22Rv1 (cell line): ENCODE results near the gene ZNF609.

Experiments used
- H3K27ac ChIP-seq: fragments of 450-650 bp; 2 replicates; pipeline ENCODE4 v1.5.1; 2017
- ZFX ChIP-seq: fragments of 450-650 bp; IDR thresholded peaks from 2 replicates; pipeline ENCODE4 v1.6.1; 2017; ENCODE audit warnings: antibody characterized with exemption, borderline replicate concordance
- TF ChIP-seq, protein P1 (sequence below): fragments of 450-650 bp; IDR thresholded peaks from 2 replicates; pipeline ENCODE4 v1.5.1; 2017; ENCODE audit warnings: mild to moderate bottlenecking

ZNF609 gene

DNA sequence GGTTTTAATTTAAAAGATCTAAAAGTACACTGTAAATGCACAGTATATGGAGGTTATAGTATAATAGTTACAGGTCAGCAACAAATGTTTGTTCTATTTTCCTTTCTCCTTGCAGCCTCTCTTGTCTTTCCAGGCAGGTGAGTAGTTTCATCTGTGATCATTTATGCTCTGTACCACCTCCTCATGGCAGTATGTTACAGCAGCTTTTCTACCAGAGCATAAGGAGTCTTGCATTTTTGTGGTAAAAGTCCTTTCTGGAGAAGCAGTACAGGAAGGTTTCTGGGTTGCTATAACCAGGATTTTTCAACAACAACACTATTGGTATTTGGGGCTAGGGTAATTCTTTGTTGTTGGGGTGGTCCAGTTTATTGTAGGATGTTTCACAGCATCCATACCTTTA, 59.5 kb downstream of the ZNF609 start:
- no peak for TF ChIP-seq ZFX
- TF ChIP-seq, protein P1, sequence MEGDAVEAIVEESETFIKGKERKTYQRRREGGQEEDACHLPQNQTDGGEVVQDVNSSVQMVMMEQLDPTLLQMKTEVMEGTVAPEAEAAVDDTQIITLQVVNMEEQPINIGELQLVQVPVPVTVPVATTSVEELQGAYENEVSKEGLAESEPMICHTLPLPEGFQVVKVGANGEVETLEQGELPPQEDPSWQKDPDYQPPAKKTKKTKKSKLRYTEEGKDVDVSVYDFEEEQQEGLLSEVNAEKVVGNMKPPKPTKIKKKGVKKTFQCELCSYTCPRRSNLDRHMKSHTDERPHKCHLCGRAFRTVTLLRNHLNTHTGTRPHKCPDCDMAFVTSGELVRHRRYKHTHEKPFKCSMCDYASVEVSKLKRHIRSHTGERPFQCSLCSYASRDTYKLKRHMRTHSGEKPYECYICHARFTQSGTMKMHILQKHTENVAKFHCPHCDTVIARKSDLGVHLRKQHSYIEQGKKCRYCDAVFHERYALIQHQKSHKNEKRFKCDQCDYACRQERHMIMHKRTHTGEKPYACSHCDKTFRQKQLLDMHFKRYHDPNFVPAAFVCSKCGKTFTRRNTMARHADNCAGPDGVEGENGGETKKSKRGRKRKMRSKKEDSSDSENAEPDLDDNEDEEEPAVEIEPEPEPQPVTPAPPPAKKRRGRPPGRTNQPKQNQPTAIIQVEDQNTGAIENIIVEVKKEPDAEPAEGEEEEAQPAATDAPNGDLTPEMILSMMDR, result no peak
- H3K27ac ChIP-seq, result no peak overlapping the region

DNA sequence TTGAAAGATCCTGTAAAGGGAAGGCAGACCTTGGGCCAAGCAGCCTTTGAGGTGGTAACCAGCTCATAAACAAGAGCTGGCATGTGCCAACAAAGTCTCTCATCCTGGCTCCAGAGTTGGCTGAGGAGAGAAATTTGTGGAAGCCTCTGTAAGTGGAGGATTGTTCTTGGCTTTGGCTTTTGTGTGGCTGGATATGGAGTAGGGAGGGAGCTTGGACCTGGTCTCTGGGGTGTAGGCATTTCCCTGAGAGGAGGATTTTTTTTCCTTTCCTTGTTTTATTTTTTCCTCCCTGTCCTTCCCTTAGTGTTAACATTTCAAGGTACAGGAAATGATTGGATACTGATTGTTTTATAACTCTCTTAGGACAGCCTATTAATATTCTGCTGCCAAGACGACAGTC, 60.8 kb downstream of the ZNF609 start:
- peak overlapping the region; percentile 71 for H3K27ac ChIP-seq
- TF ChIP-seq ZFX, result no peak
- TF ChIP-seq, protein P1, result no peak

DNA sequence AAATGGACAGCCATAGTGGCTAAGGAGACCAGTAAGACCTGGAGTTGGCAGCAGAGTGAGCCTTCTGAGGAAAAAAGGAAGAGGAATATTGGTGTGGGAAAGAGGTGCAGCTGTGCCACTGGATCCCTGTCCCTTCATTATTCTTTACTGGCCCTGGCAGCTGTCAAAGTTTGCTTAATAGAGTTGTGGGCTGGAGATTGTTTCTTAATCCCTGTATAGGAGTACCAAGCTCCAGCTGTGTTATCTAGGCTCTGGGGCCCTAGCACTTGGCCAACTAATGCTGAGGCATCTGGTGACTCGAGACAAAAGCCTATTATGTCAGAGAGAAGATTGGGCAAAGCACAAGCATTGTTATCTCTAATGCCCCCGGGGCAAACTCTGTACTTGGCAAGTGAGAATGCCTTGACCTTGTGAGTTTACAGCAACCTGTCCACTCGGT, 61.4 kb downstream of the ZNF609 start:
- peak overlapping the region; percentile 71 for H3K27ac ChIP-seq
- TF ChIP-seq, protein P1, result no peak
- no peak for TF ChIP-seq ZFX

DNA sequence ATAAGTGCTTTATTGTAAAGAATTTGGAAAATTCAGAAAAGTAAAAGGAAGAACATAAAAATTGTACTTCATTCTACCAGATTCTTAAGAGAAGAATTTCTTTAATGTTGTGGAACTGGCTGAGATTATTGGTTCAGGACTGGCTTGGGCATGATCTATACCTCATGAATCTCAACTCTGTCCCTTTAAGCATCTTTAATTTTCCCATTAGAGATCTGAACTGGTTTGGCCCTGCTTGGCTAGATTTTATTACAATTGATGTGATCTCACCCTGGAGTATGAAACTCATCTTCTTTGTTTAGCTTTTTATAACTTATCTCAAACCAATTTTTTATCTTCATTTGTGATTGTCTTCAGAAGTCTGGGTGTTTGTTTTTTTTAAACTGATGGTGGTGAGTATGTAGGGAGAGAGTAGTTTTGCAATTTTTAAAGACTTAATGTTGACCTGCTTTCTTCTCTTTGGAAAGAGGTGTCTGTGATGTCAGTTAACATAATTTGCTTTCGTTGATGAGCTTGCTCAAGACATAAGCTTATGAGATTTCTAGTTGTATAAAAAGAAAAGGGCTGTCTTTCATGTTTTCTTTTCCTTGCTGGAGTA, 61.9 kb downstream of the ZNF609 start:
- TF ChIP-seq, protein P1, result no peak
- TF ChIP-seq ZFX, result no peak
- H3K27ac ChIP-seq, result peak overlapping the region; percentile 71

DNA sequence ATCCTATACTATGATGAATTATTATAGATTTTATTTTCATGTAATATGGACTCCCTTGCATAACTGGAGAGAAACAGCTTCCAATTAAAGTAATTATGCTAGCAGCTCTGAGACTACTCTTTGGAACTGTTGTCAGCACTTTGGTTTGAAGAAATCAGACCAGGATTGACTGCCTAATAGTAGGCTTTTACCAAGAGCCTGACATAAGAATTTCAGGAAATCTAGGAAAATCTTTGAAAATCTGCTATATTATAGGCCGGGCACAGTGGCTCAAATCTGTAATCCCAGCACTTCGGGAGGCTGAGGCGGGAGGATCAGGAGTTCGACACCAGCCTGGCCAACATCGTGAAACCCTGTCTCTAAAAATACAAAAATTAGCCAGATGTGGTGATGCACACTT, 62.9 kb downstream of the ZNF609 start:
- H3K27ac ChIP-seq, result no peak overlapping the region; the same call in 1 of the 2 replicates

DNA sequence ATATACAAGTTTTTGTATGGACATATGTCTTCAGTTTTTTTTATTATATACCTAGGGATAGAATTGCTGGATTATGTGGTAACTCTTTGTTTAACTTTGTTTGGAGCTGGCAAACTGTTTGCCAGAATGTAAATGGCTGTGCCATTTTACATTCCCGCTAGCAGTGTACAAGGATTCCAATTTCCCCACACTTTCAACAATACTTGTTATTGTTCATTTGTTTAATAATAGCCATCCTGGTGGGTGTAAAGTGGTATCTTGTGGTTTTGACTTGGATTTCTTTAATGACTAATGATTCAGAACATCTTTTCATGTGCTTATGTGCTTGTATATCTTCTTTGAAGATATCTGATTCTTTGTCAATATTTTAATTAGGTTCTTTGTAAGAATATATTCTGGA, 64.4 kb downstream of the ZNF609 start:
- H3K27ac ChIP-seq, result no peak overlapping the region

More for the DNA sequence above, 62.9 kb downstream of the ZNF609 start:
- TF ChIP-seq, protein P1, result no peak
- no peak for TF ChIP-seq ZFX

DNA sequence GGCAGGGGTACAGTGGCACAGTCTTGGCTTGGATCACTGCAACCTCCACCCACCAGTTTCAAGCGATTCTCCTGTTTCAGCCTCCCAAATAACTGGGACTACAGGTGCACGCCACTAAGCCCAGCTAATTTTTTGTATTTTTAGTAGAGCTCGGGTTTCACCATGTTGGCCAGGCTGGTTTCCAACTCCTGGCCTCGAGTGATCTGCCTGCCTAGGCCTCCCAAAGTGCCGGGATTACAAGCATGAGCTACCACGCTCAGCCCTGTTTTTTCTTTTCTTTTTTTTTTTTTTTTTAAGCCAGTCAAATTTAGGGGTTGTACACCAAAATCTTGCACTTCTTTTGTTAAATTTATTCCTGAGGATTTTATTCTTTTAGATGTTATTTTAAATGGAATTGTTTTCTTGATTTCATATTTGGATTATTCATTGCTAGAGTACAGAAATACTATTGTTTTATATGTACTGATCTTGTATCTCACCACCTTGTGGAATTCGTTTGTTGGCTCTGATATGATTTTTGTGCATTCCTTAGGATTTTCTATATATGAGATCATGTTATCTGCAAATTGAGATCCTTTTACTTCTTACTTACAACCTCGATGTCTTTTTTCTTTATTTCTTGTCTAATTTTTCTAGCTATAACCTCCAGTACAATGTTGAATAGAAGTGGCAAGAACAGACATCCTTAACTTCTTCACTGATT, 65.6 kb downstream of the ZNF609 start:
- H3K27ac ChIP-seq, result no peak overlapping the region
- TF ChIP-seq ZFX, result no peak
- TF ChIP-seq, protein P1, result no peak

More for the DNA sequence above, 64.4 kb downstream of the ZNF609 start:
- TF ChIP-seq, protein P1, result no peak
- TF ChIP-seq ZFX, result no peak
